HepG2 (cell line): ENCODE results near the gene ABHD13. TPM values are rescaled to one million over a fixed set of nuclear protein-coding genes. Genes with fewer than 3 reads are reported as not detected.

Source experiments
- ESRRA ChIP-seq: sonication (generic); formaldehyde crosslinking; IDR thresholded peaks from 2 replicates; pipeline ENCODE4 v1.5.1; 2020; ENCODE audit warnings: mild to moderate bottlenecking, low read depth, missing genetic modification reagents
- NAIF1 ChIP-seq: sonication (generic); formaldehyde crosslinking; IDR thresholded peaks from 2 replicates; pipeline ENCODE4 v1.5.0; 2020; ENCODE audit warnings: mild to moderate bottlenecking, missing genetic modification reagents, borderline replicate concordance
- NCOA5 ChIP-seq: sonication (generic); formaldehyde crosslinking; IDR thresholded peaks from 2 replicates; pipeline ENCODE4 v1.4.0; 2020; ENCODE audit warnings: missing genetic modification reagents
- PHF8 ChIP-seq: sonication (generic); formaldehyde crosslinking; IDR thresholded peaks from 2 replicates; pipeline ENCODE4 v1.5.0; 2020; ENCODE audit warnings: missing genetic modification reagents
- REST ChIP-seq, 2 experiments: IDR thresholded peaks; 2 replicates each; pipeline ENCODE4 v1.6.1; 2011 to 2012; ENCODE audit warnings: low read length in 2 of 2, borderline replicate concordance in 1 of 2, low read depth in 1 of 2, mild to moderate bottlenecking in 1 of 2, moderate library complexity in 1 of 2
- SMAD9 ChIP-seq: sonication (generic); formaldehyde crosslinking; IDR thresholded peaks from 2 replicates; pipeline ENCODE4 v1.5.1; 2020; ENCODE audit warnings: mild to moderate bottlenecking, missing genetic modification reagents
- SSRP1 ChIP-seq: IDR thresholded peaks from 2 replicates; pipeline ENCODE4 v1.6.1; 2016; ENCODE audit warnings: control low read depth
- TBL1XR1 ChIP-seq: fragments of 150-350 bp; IDR thresholded peaks from 2 replicates; pipeline ENCODE4 v1.6.1; 2014; ENCODE audit warnings: borderline replicate concordance, low read length; ENCODE audit not compliant: partially characterized antibody
- TEAD2 ChIP-seq: sonication (generic); formaldehyde crosslinking; IDR thresholded peaks from 2 replicates; pipeline ENCODE4 v1.9.0; 2021; ENCODE audit warnings: missing genetic modification reagents
- U2AF2 ChIP-seq: fragments of 200-400 bp; formaldehyde crosslinking; IDR thresholded peaks from 2 replicates; pipeline ENCODE4 v1.6.1; 2017; ENCODE audit warnings: low read depth, mild to moderate bottlenecking, low read length
- XRCC5 ChIP-seq: fragments of 200-400 bp; formaldehyde crosslinking; optimal IDR thresholded peaks from 2 replicates; pipeline ENCODE3; 2017; ENCODE audit warnings: mild to moderate bottlenecking, low read length
- ZBTB1 ChIP-seq: sonication (generic); formaldehyde crosslinking; IDR thresholded peaks from 2 replicates; pipeline ENCODE4 v1.4.0; 2020; ENCODE audit warnings: missing genetic modification reagents, borderline replicate concordance
- ZNF256 ChIP-seq: sonication (generic); formaldehyde crosslinking; conservative IDR thresholded peaks from 2 replicates; pipeline ENCODE4 v1.4.0; 2020; ENCODE audit warnings: missing genetic modification reagents
- ZNF589 ChIP-seq: sonication (generic); formaldehyde crosslinking; conservative IDR thresholded peaks from 2 replicates; pipeline ENCODE4 v1.8.0; 2022; ENCODE audit warnings: mild to moderate bottlenecking, moderate library complexity, missing genetic modification reagents
- ZNF780A ChIP-seq: sonication (generic); formaldehyde crosslinking; IDR thresholded peaks from 2 replicates; pipeline ENCODE4 v1.8.0; 2022; ENCODE audit warnings: mild to moderate bottlenecking, missing genetic modification reagents, moderate library complexity
- ZNF781 ChIP-seq: sonication (generic); formaldehyde crosslinking; IDR thresholded peaks from 2 replicates; pipeline ENCODE4 v1.5.1; 2020; ENCODE audit warnings: borderline replicate concordance, mild to moderate bottlenecking, missing genetic modification reagents; ENCODE audit errors: not compliant biosample characterization
- ZNF850 ChIP-seq: sonication (generic); formaldehyde crosslinking; conservative IDR thresholded peaks from 2 replicates; pipeline ENCODE4 v1.9.0; 2021; ENCODE audit warnings: mild to moderate bottlenecking, missing genetic modification reagents
- ZXDC ChIP-seq: sonication (generic); formaldehyde crosslinking; IDR thresholded peaks from 2 replicates; pipeline ENCODE4 v1.5.0; 2020; ENCODE audit warnings: mild to moderate bottlenecking, missing genetic modification reagents
- polyA plus RNA-seq, 8 experiments: library from polyadenylated mRNA; depleted of rRNA in 3 of 8; stranded (reverse) in 7 of 8; unstranded in 1 of 8; fragments of >200 nt; fragmentation: Illumina TruSeq in 4 of 8; extraction: Trizol in 4 of 8; gene quantifications; 2 replicates each; pipeline versions ENCODE4 v1.2.1 to v1.2.3, GENCODE V29; 2011 to 2016; ENCODE audit warnings: low read depth in 4 of 8, missing spikeins in 1 of 8, mixed read lengths in 1 of 8; ENCODE audit not compliant: insufficient read depth in 1 of 8
- total RNA-seq, 5 experiments: library from RNA; depleted of rRNA; stranded (reverse); fragments of >200 nt; fragmentation: Illumina TruSeq; extraction: Trizol; gene quantifications; 2 replicates each; pipeline ENCODE4 v1.2.3, GENCODE V29; 2016; ENCODE audit warnings: low read depth in 1 of 5
- TF ChIP-seq, protein P1 (sequence below): sonication (generic); formaldehyde crosslinking; IDR thresholded peaks from 2 replicates; pipeline ENCODE4 v1.8.0; 2022; ENCODE audit warnings: mild to moderate bottlenecking, missing genetic modification reagents, moderate library complexity
- TF ChIP-seq, protein P2 (sequence below): sonication (generic); formaldehyde crosslinking; conservative IDR thresholded peaks from 2 replicates; pipeline ENCODE4 v1.4.0; 2020; ENCODE audit warnings: missing genetic modification reagents

Gene ABHD13
- total and polyA plus RNA-seq, 2 of the 13 experiments (the other 11 are each of a cell fraction or from before 2014, with no cell fraction given): 4.3 to 6.2 TPM

- TF ChIP-seq NAIF1 (CRISPR knock-in tag): peak; percentile 58; the same call in 1 of the 2 replicates
- TF ChIP-seq ZNF256 (CRISPR knock-in tag): no peak
- no peak for TF ChIP-seq ZBTB1 (CRISPR knock-in tag)
- no peak for TF ChIP-seq TBL1XR1
- TF ChIP-seq ESRRA: no peak
- TF ChIP-seq SSRP1 (CRISPR knock-in tag): no peak; the same call in 1 of the 2 replicates
- peak; percentile 77 for TF ChIP-seq ZNF781 (CRISPR knock-in tag)
- no peak for TF ChIP-seq ZNF589
- TF ChIP-seq ZNF780A: no peak
- TF ChIP-seq PHF8 (CRISPR knock-in tag): peak; percentile 95
- no peak for TF ChIP-seq ZXDC (CRISPR knock-in tag)
- TF ChIP-seq NCOA5: no peak
- TF ChIP-seq REST (IDR thresholded peaks at IDR 0.05; ENCODE audit: borderline replicate concordance in 1 of 2, low read depth in 1 of 2, low read length in 2 of 2): no peak
- TF ChIP-seq ZNF850 (CRISPR knock-in tag): no peak
- no peak for TF ChIP-seq TEAD2 (CRISPR knock-in tag)
- TF ChIP-seq U2AF2: no peak
- TF ChIP-seq, protein P1, sequence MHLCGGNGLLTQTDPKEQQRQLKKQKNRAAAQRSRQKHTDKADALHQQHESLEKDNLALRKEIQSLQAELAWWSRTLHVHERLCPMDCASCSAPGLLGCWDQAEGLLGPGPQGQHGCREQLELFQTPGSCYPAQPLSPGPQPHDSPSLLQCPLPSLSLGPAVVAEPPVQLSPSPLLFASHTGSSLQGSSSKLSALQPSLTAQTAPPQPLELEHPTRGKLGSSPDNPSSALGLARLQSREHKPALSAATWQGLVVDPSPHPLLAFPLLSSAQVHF (CRISPR knock-in tag): no peak
- TF ChIP-seq, protein P2, sequence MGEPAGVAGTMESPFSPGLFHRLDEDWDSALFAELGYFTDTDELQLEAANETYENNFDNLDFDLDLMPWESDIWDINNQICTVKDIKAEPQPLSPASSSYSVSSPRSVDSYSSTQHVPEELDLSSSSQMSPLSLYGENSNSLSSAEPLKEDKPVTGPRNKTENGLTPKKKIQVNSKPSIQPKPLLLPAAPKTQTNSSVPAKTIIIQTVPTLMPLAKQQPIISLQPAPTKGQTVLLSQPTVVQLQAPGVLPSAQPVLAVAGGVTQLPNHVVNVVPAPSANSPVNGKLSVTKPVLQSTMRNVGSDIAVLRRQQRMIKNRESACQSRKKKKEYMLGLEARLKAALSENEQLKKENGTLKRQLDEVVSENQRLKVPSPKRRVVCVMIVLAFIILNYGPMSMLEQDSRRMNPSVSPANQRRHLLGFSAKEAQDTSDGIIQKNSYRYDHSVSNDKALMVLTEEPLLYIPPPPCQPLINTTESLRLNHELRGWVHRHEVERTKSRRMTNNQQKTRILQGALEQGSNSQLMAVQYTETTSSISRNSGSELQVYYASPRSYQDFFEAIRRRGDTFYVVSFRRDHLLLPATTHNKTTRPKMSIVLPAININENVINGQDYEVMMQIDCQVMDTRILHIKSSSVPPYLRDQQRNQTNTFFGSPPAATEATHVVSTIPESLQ (CRISPR knock-in tag): peak; percentile 62; the same call in 1 of the 2 replicates
- TF ChIP-seq SMAD9 (CRISPR knock-in tag): no peak
- peak; percentile 80 for TF ChIP-seq XRCC5
Observed at GRCh38 chr13:108218044-108218974, at the start of gene ABHD13 (continued).
